Gastrocnemius medialis (tissue), 4 donors: Measurements from ENCODE around the gene MN1. TPM values are rescaled to one million over a fixed set of nuclear protein-coding genes. Genes with fewer than 3 reads are reported as not detected.

Experiments used
- ATAC-seq, 2 donors: fragments of 150-250 bp; one replicate each; pipeline ENCODE4 v1.9.1; 2016
- DNase-seq, 2 donors: peaks; one replicate each; pipeline ENCODE4 v3.0.0-alpha.2; 2019
- H3K27ac ChIP-seq, 4 donors: fragments of 200-600 bp; sonication (generic); 1 replicate in 1 of 4; 2 replicates in 3 of 4; pipeline ENCODE4 v1.5.1; 2016 to 2018; ENCODE audit warnings: mild to moderate bottlenecking in 2 of 4, moderate library complexity in 1 of 4
- H3K27me3 ChIP-seq, 3 donors: fragments of 200-600 bp; sonication (generic) in 2 of 3; 1 replicate in 1 of 3; 2 replicates in 2 of 3; pipeline versions ENCODE4 v1.5.1 to v1.6.0; 2016 to 2019; ENCODE audit warnings: mild to moderate bottlenecking in 1 of 3, moderate library complexity in 1 of 3
- H3K36me3 ChIP-seq, 2 donors: fragments of 200-600 bp; sonication (generic) in 1 of 2; one replicate each; pipeline ENCODE4 v1.5.1; 2017 to 2018
- H3K4me1 ChIP-seq, 2 donors: fragments of 200-600 bp; sonication (generic) in 1 of 2; one replicate each; pipeline ENCODE4 v1.5.1; 2016 to 2017; ENCODE audit warnings: mild to moderate bottlenecking in 2 of 2
- H3K4me3 ChIP-seq, 4 donors: fragments of 200-600 bp; sonication (generic) in 3 of 4; 1 replicate in 1 of 4; 2 replicates in 3 of 4; pipeline ENCODE4 v1.5.1; 2016 to 2019; ENCODE audit warnings: mild to moderate bottlenecking in 2 of 4
- H3K9me3 ChIP-seq, 3 donors: fragments of 200-600 bp; sonication (generic) in 2 of 3; 1 replicate in 1 of 3; 2 replicates in 2 of 3; pipeline ENCODE4 v1.5.1; 2016 to 2019
- POLR2A ChIP-seq, 2 donors: fragments of 450-650 bp; IDR thresholded peaks; one replicate each; pipeline ENCODE4 v1.6.1; 2017; ENCODE audit warnings: antibody characterized with exemption in 2 of 2, mild to moderate bottlenecking in 2 of 2, moderate library complexity in 2 of 2
- in situ Hi-C, 4 donors: fragments of 200-750 bp; cut with MboI; loops; one replicate each; pipeline versions ENCODE4 v1.15.0 to v1.8.0; 2017; ENCODE audit warnings: low sequenced_read_pairs in 4 of 4
- intact Hi-C: fragments of 100-400 bp; cut with DNase I; formaldehyde crosslinking; loops from one replicate; pipeline ENCODE4 v1.15.1; 2023; ENCODE audit warnings: low total_unique reads
- total RNA-seq, 4 donors: library from RNA; depleted of rRNA; stranded (reverse); fragments of >200 nt; gene quantifications; one replicate each; pipeline versions ENCODE4 v1.1.0 to v1.2.3, GENCODE V29; 2016
- TF ChIP-seq, protein P1 (sequence below), 5 experiments: fragments of 450-650 bp in 3 of 5; fragments of 200-600 bp in 2 of 5; sonication (generic) in 2 of 5; IDR thresholded peaks in 4 of 5; conservative IDR thresholded peaks in 1 of 5; 1 replicate in 4 of 5; 2 replicates in 1 of 5; pipeline ENCODE4 v1.5.1; 2016 to 2019; ENCODE audit warnings: antibody characterized with exemption in 5 of 5, mild to moderate bottlenecking in 3 of 5, moderate library complexity in 3 of 5

Gene MN1
- total RNA-seq, 4 donors from 2014 or later, result 8.8 to 40.0 (median 36.6) TPM

DNA sequence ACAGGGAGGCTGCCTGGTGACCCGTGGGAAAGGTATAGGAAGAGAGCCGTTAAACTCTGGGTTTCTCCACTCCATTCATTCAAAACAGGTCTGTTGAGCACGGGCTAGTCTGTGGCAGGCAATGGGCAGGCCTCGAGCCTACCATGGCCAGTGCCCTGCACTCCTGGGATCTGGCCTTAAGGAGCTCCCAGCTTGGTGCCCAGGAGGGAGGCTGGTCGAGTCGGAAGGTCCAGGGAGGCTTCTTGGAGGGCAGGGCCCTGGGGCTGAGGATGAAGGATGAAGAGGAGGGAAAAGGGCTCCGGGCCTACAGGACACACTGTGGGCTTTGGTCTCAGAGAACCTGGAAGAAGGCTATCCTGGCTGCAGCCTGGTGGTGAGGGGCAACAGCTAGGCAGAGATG, 41.9 kb upstream of the MN1 start:
- no peak for TF ChIP-seq POLR2A (IDR thresholded peaks at IDR 0.05)
- TF ChIP-seq, protein P1, sequence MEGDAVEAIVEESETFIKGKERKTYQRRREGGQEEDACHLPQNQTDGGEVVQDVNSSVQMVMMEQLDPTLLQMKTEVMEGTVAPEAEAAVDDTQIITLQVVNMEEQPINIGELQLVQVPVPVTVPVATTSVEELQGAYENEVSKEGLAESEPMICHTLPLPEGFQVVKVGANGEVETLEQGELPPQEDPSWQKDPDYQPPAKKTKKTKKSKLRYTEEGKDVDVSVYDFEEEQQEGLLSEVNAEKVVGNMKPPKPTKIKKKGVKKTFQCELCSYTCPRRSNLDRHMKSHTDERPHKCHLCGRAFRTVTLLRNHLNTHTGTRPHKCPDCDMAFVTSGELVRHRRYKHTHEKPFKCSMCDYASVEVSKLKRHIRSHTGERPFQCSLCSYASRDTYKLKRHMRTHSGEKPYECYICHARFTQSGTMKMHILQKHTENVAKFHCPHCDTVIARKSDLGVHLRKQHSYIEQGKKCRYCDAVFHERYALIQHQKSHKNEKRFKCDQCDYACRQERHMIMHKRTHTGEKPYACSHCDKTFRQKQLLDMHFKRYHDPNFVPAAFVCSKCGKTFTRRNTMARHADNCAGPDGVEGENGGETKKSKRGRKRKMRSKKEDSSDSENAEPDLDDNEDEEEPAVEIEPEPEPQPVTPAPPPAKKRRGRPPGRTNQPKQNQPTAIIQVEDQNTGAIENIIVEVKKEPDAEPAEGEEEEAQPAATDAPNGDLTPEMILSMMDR (IDR thresholded peaks at IDR 0.05 in 4 of 5, conservative IDR thresholded peaks at IDR 0.05 in 1 of 5), result no peak
- H3K27me3 ChIP-seq, result no peaks in the 10 kb centered on the region
- in situ Hi-C loops, result no loop called here
- no peak overlapping the region for H3K4me3 ChIP-seq
- no peak overlapping the region for H3K27ac ChIP-seq
- peaks cover 0 to 3% of the 10 kb centered on the region in 2 donors for H3K4me1 ChIP-seq
- no peaks in the 10 kb centered on the region for H3K9me3 ChIP-seq
- intact Hi-C loops, result no loop called here
- ATAC-seq (no peak), DNase-seq (no peak)
- H3K36me3 ChIP-seq, result peaks cover 0 to 11% of the 10 kb centered on the region in 2 donors

DNA sequence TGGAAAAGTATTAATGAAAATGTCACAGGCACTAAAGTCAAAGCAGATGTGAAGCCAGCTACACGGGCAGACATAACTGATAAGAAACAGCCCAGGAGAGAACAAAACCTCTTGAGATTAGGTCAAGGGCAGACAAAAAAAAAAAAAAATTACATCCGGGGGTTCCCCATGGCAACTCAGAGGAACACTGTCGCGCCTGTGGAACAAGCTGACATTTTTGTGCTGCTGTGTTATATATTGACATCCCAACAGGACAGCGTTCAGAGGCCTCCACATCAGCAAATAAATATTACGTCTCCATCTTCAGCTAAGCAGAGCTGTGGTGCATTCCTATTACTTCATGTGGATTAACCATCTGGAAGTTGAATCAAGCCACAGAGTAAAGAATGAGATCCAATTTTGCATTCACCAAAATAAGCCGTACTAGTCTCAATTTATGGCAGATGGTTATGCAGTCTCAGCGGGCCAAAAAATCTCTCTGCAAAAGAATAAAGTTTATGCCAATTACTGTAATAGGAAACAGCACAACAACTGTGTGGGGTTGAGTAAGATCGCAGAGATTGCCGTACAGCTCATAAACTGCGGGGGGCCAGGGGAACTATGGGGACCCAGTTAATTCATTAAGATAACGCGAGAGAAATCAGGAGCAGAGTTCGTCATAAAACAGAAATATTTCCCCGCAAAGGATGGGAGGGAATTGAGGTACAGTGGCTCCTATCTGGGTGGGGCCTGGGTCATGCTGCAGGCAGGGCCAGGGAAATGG, 41.3 kb upstream of the MN1 start:
- ATAC-seq (peak in 1 of 2 donors; percentile 31), DNase-seq (no peak)
- TF ChIP-seq POLR2A (IDR thresholded peaks at IDR 0.05), result no peak
- TF ChIP-seq, protein P1 (IDR thresholded peaks at IDR 0.05 in 4 of 5, conservative IDR thresholded peaks at IDR 0.05 in 1 of 5), result no peak
- H3K36me3 ChIP-seq, result peaks cover 0 to 8% of the 10 kb centered on the region in 2 donors
- H3K9me3 ChIP-seq, result no peaks in the 10 kb centered on the region
- in situ Hi-C loops (no loop called here), intact Hi-C loops (no loop called here)
- peaks cover 0 to 3% of the 10 kb centered on the region in 2 donors for H3K4me1 ChIP-seq
- H3K27me3 ChIP-seq, result no peaks in the 10 kb centered on the region
- H3K4me3 ChIP-seq, result no peak overlapping the region
- no peak overlapping the region for H3K27ac ChIP-seq

DNA sequence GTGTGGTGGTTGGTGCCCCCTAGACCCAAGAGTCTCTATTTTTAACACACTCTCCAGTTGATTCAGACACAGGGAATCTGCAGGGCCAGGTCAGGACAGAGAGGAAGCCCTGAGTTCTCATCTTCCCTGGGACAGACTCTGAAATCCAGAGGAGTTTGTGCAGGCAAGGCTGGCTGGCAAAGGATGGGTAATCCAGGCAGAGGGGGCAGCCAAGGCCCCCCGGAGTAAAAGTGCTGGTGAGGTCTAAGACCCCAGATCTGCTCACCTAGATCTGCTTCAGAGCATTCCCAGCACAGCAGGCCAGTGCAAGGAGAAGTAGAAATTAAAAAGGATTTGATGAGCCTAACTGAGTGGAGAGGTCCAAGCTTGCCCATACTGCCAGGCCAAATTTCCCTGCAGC, 40.6 kb upstream of the MN1 start:
- ATAC-seq, result no peak
- DNase-seq, result no peak
- TF ChIP-seq, protein P1 (IDR thresholded peaks at IDR 0.05 in 4 of 5, conservative IDR thresholded peaks at IDR 0.05 in 1 of 5), result no peak
- TF ChIP-seq POLR2A (IDR thresholded peaks at IDR 0.05), result no peak
- Histone ChIP-seq H3K36me3 (peaks cover 0 to 1% of the 10 kb centered on the region in 2 donors), H3K4me3 (no peak overlapping the region), H3K27me3 (no peaks in the 10 kb centered on the region), H3K4me1 (peaks cover 0 to 3% of the 10 kb centered on the region in 2 donors), H3K27ac (peak overlapping the region in 1 of 4 donors; percentile 30), H3K9me3 (no peaks in the 10 kb centered on the region)
- intact Hi-C loops, result no loop called here
- in situ Hi-C loops, result no loop called here

DNA sequence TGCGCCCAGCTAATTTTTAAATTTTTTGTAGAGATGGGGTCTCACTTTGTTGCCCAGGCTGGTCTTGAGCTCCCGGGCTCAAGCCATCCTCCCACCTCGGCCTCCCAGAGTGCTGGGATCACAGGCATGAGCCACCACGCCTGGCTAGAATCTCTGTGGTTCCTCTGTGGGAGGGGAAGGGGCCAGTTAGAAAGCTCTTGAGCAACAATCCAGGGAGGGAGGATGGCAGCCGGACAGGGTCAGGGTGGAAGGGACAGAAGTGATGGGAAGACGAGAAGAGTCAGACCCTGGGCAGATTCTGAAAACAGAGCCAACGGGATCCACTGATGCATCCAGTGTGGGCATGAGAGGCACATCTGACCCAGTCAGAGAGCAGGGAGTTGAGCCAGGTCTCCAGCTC, 38.9 kb upstream of the MN1 start:
- TF ChIP-seq POLR2A (IDR thresholded peaks at IDR 0.05), result no peak
- TF ChIP-seq, protein P1 (IDR thresholded peaks at IDR 0.05 in 4 of 5, conservative IDR thresholded peaks at IDR 0.05 in 1 of 5), result no peak

More for the DNA sequence above, 38.9 kb upstream of the MN1 start:
- ATAC-seq (no peak), DNase-seq (no peak)
- H3K27me3 ChIP-seq, result no peaks in the 10 kb centered on the region
- no peaks in the 10 kb centered on the region for H3K9me3 ChIP-seq
- intact Hi-C loops, result no loop called here
- H3K27ac ChIP-seq, result no peak overlapping the region
- in situ Hi-C loops, result no loop called here
- no peak overlapping the region for H3K4me3 ChIP-seq
- H3K36me3 ChIP-seq, result no peaks in the 10 kb centered on the region
- H3K4me1 ChIP-seq, result peaks cover 0 to 3% of the 10 kb centered on the region in 2 donors
